ENCODE measurements around the gene ENDOV.

The ENDOV gene

DNA sequence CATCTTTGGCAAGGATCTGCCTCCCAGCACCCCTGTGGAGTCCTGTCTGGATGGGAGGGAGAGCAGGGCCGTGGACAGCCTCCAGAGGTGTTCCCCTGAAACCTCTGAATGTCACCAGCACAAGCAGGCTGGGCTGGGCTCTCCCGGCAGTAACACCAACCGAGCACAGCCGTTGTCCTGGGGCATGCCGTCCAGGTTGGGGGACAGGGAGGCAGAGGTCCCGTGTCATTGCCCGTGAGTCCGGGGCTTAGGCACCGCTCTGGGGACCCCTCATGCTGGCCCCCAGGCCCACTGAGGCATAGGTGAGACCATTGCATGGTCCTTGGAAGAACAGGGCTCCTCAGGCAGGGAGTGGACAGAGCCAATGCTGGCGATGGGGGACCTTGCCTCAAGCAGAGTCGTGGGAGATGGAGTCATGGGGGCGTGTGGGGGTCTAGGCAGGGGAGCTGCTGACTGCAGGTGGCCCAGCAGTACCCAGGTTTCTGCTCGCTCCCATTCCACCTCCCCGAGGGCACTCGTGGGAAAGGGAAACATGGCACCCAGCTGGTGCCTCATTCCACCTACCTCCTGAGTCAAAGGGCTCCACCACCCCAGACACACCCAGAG, 17.5 kb downstream of the ENDOV start:
- DNase-seq = no peak

DNA sequence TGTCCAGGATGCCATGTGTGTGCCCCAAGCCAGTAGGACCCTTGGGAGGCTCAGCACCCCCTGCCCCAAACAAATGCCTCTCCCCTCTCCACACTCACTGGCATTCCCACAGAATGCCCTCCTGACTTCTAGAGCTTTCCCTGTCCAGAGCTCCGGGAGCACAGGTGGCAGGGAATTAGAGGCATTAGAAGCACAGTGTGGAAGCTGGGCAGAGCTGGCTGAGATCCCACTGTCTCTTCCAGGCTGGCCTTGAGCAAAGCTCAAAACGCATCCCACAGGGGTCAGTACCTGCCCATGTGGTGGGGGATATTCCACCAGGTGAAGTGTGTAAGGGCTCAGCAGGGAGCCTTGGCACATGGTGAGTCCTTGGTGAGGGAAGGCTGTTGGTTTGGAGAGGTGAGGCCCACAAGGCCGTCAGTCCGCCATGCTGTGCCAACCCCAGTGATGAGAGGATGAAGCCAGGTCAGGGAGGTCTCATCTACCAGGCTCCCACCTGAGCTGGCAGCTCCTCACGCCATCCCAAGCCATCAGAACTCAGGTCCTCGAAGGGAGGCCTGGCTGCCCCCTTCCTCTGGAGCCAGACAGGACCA, 18.1 kb downstream of the ENDOV start:
- no peak for DNase-seq

GRCh38 chr17:80433916-80434666, 19.1 kb downstream of the ENDOV start:
- DNase-seq = no peak

DNA sequence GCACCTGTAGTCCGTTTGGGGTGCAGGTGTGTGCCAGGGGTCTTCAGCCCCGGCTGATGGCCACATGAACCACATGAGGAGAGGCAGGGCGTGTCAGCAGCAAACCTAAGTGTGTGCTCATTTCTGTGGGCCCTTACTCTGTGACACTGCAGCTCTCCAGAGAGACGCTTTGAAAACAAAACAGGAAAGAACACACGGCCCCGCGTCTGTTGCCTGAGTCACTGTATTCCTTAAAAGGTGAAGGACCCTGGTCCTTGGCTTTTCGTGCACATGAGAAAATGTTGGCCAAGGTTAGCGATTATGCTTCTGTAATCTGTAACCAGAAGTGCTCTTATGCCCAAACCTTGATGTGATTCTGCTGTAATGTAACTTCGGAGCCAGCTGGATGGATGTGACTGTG, 22.6 kb downstream of the ENDOV start:
- no peak for DNase-seq

DNA sequence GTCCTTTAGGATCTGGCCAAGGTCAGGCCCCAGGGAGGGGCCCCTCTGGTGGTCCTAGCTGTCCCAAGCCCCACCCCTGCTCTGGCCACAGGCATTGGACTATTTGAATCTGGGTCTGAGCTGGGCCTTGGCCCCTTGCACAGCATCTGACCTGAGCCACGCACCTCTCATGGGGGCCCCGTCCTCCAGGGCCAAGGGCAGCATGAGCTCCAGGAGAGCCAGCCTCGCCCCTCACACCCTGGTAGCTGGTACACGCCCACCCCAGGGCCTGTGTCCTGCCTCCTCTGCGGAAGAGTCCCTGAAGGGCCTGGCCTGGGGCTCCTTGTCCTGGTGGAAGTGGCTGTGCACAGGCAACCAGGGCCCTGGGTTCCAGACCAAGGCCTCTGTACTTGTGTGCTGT, 23.8 kb downstream of the ENDOV start:
- no peak for DNase-seq

- DNase-seq = no peak
Measured at GRCh38 chr17:80439499-80439898, 24.5 kb downstream of the ENDOV start.

DNA sequence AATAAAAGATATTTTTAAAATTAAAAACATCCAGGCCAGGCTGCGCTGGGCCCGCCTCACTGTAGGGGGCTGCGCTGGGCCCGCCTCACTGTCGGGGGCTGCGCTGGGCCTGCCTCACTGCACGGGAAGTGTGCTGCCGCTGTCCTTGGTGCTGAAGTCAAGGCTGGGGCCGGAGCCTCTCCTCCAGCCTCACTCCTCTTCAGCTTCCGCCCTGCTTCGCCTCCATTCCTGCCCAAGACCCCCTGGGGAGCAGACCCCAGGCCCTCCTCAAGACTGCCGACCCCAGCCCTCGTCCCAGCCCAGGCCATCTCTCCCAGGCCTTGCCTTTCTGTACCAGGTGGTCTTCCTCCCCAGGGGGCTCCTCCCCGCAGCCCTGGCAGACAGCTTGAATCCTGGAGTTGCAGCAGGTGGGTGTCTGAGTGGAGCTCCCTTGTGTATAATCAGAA, 26.2 kb downstream of the ENDOV start:
- peak; percentile 25 for DNase-seq

DNA sequence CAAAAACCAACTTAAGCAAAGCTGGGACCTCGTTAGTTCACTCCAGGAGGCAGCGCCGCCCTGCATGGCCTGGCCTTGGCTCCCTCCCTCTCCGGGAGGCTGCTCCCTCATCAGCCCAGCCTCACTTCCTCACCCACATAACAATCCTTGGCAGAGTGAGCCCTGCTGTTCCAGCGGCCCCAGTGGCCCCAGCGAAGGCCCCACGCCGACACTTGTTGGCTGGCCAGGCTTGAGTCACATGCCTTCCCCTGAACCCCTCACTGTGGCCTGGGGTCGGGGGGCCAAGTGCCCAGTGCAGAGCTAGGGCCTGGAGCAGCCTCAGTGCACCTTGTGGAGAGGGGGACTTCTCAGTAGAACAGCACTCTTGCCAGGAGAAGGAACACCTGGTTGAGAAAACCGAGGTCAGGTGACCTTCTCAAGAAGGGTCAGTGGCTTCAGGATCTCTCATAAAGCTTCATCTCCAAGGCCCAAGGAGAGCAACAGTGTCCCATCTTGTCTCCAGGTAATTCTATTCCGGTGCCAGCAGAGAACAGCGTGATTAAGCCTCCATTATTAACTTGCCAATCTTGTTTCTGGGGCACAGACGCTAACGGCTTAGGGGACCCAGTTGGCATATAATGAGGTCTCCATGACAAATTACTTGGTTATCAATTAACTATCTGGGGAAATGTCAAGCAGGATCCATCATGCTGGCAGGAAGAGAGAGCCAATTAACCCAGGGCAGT, 26.8 kb downstream of the ENDOV start:
- DNase-seq = no peak

DNA sequence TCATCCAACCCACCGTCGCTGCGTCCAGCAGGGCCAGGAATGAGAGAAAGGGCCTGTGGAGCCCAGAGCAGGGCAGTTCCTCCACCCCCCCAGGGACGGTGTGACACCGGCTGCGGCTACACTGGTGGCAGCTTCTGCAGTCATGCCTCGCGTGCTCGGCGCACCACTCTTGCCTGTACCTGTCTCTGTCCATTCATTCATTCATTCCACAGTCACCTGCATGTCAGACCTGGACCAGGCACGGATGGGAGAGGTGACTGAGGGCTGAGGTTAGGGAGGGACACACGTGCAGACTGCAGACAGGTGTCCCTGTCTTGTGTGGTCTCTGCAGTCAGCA, 27.3 kb downstream of the ENDOV start:
- DNase-seq = no peak

- no peak for DNase-seq
Measured at GRCh38 chr17:80442764-80443163, 27.8 kb downstream of the ENDOV start.

DNA sequence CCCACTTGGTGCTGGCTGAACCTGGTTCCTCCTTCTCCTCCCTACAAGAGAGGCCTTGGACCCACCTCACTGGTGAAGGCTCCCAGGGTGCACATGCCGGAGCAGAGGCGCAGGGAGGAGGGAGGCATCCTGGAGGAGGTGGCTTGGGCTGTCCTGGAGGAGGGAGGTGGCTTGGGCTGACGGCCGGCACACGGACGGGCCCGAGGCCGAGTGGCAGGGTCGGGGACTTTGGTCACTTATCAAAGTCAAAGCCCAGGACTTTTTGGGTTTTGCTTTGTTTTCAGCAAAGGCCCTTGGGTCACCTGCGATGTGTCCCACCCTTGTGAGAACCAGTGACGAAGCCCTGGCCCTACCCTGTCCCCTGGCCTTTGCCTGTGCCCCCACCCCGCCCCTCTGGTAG, 28.5 kb downstream of the ENDOV start:
- DNase-seq = no peak

DNA sequence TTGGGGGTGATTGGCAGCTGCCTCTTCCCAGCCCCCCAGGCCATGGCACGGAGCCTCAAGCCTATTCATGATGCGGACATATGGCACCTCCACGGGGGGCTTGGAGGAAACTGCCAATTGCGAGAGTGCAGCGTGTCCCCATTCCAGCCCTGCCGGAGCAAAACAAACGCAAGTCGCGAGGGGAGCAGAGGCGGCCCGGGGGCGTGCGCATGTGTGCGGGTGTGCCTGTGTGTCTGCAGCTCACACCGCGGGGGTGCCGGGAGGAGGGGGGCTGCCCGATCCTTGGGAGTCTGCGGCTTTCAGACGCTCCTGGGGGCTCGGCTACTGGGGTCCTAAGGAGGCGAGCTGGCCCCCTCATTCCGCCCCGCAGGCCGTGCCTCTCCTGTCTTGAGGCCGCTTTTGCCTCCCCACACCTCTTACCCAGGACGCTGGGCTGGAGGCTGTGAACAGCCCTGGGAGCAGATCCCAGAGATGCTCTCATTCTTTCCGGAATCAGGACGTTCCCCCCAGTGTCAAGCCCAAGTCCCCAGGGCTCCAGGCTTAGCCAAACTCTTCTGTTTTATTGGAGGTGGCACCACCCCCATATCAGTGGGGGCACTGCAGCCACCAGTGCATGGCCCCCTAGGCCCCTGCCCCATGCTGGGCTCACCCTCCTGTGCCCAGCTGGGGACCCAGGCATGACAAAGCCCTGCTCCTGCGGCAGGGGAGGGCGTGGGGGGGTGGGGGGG, 29.1 kb downstream of the ENDOV start:
- DNase-seq = no peak

DNA sequence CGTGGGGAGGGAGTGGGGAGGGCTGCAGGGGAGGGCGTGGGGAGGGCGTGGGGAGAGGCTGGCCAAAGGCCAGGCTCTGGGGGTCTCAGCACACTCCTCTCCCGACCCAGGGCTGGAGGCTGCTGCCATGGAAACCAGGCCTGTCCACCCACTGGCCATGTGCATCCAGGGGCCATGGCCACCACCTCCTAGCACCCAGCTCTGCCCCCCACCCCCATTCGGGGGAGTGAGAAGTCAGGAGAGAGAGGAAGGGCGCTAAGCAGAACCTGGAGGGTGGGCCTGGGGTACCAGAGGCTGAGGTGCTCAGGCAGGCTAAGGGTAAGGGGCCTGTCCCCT, 29.6 kb downstream of the ENDOV start:
- DNase-seq = no peak

DNA sequence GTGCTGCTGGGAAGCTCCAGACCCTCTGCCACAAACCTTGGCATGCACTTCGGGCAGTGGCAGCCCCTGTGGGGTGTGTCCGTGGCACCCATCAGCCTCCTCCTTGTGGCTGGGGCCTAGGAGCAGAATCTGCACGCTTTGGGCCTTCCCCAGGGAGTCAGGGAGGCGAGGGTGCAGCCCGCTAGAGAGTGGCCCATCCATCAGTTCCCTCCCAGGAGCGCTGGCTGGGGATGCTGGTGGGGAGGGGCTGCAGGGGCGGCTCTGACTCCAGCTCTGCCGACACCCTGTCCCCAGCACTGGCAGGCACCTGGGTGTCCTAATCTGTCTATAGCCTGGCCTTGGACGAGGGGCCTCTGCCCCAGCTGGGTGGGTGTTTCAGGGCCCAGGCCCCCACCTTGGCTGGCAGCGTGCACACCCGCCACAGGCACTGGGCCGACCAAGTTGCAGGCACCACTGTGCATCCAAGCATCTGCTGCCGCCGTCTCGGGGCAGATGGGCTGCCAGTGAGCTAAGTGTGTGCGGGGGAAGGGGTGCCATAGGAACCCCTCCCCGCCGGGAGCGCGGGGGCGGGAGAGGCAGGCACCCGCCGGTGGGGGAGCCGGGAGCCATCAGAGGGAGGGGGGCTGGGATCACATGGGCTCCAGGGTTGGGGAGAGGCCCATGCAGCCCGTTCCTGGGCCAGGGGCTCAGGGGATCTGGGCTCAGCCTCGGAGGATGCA, 30.2 kb downstream of the ENDOV start:
- no peak for DNase-seq

DNA sequence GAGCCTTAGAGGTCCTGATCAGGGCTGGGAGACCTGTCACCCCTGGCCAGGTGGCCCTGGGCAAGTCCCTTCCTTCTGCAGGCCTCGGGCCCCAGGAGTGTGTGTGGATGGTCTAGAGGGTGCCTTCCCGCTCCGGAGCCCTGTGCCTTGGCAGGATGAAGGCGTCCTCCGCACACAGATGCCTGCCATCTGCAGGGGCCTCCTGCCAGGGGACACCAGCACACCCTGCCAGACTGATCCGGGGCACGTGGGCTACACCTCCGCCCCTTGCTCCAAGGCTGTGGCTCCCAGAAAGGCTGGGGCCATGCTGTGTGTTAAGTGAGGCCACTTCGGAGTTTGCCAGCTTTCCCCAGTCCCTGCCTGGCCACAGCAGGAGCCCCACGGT, 30.8 kb downstream of the ENDOV start:
- DNase-seq = no peak

- no peak for DNase-seq
Measured at GRCh38 chr17:80446645-80447405, 31.9 kb downstream of the ENDOV start.

- no peak for DNase-seq
Measured at GRCh38 chr17:80447790-80448189, 32.8 kb downstream of the ENDOV start.

GRCh38 chr17:80449194-80449929, 34.4 kb downstream of the ENDOV start:
- DNase-seq = no peak

DNA sequence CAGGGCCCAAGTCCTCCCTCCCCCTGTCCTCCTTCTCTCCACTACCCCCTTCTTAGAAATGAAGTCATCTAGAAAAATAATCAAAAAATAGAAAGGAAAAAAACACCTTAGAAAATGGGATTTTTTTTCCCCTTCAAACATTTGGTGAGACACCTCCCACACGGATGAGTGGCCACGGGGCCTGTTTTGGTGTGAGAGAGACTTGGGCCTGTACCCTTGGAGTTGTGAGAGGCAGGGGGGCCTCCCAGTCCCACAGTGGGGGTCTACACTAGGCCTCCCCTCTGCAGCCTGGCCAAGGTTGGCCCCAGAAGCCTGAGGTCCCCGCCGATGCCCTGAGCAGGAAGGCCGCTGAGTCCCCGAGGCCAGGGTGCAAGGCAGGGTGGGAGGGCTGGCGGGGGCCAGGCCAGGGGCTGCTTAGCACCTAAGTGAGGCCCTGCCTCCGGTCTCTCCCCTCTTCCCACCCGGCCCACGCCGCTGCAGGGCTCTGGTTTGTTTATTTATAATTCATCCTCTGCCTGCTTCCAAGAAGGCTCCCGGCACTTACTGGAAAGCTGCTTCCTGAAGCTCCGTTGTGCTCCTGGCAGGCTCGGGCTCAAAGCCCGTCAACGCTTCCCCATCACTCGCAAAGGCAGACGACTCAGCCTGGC, 35.1 kb downstream of the ENDOV start:
- no peak for DNase-seq

GRCh38 chr17:80451104-80451775, 36.3 kb downstream of the ENDOV start:
- no peak for DNase-seq
